Measurements from ENCODE around the gene NEGR1.

DNA sequence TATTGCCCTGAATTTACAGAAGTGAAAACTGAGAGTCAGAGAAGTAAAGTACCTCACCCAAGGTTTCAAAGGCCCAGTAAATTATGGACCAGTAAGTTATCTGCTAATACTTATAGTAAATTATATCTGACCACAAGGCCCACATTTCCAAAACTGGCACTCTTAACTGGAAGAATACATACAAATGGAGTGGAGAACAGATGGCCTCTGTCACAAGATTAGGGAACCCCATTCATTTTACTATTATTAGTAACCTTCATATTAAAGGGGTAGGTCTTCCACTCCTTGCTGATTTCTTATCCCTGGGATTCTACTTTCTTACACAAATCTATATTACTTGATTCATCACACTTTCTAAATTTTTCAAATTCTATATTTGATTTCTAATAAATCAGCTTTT, 588.8 kb downstream of the NEGR1 start:
- TF ChIP-seq, protein P1, sequence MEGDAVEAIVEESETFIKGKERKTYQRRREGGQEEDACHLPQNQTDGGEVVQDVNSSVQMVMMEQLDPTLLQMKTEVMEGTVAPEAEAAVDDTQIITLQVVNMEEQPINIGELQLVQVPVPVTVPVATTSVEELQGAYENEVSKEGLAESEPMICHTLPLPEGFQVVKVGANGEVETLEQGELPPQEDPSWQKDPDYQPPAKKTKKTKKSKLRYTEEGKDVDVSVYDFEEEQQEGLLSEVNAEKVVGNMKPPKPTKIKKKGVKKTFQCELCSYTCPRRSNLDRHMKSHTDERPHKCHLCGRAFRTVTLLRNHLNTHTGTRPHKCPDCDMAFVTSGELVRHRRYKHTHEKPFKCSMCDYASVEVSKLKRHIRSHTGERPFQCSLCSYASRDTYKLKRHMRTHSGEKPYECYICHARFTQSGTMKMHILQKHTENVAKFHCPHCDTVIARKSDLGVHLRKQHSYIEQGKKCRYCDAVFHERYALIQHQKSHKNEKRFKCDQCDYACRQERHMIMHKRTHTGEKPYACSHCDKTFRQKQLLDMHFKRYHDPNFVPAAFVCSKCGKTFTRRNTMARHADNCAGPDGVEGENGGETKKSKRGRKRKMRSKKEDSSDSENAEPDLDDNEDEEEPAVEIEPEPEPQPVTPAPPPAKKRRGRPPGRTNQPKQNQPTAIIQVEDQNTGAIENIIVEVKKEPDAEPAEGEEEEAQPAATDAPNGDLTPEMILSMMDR (IDR thresholded peaks at IDR 0.05): no peak
- TF ChIP-seq EP300 (IDR thresholded peaks at IDR 0.05): no peak

Data from ovary (tissue), 3 donors.